Measurements from ENCODE around the gene TENM3. TPM values are rescaled to one million over a fixed set of nuclear protein-coding genes. Genes with fewer than 3 reads are reported as not detected.

The TENM3 gene
- total RNA-seq, 4 donors from 2014 or later = 19.7 to 47.2 (median 33.0) TPM

GRCh38 chr4:182704077-182704476 lies 460.9 kb downstream of the TENM3 start:
- DNase-seq (ENCODE audit: low spot score) (no peak), ATAC-seq (ENCODE audit: low FRiP score) (no peak)
- no peak for TF ChIP-seq CTCF (IDR thresholded peaks at IDR 0.05)

- no peak for TF ChIP-seq CTCF (IDR thresholded peaks at IDR 0.05)
- ATAC-seq (ENCODE audit: low FRiP score) = no peak
- no peak for DNase-seq (ENCODE audit: low spot score)
Measured at GRCh38 chr4:182704948-182705347, 461.7 kb downstream of the TENM3 start.

- DNase-seq (ENCODE audit: low spot score) (no peak), ATAC-seq (ENCODE audit: low FRiP score) (no peak)
- TF ChIP-seq CTCF (IDR thresholded peaks at IDR 0.05) = no peak
Measured at GRCh38 chr4:182705389-182705788, 462.2 kb downstream of the TENM3 start.

- no peak for ATAC-seq (ENCODE audit: low FRiP score)
- no peak for DNase-seq (ENCODE audit: low spot score)
- TF ChIP-seq CTCF (IDR thresholded peaks at IDR 0.05) = no peak
Measured at GRCh38 chr4:182711211-182711610, 468.0 kb downstream of the TENM3 start.

GRCh38 chr4:182715548-182715947 lies 472.3 kb downstream of the TENM3 start:
- DNase-seq (ENCODE audit: low spot score) = no peak
- ATAC-seq (ENCODE audit: low FRiP score) = no peak
- no peak for TF ChIP-seq CTCF (IDR thresholded peaks at IDR 0.05)

GRCh38 chr4:182716192-182716591 lies 473.0 kb downstream of the TENM3 start:
- no peak for TF ChIP-seq CTCF (IDR thresholded peaks at IDR 0.05)
- DNase-seq (ENCODE audit: low spot score) (no peak), ATAC-seq (ENCODE audit: low FRiP score) (no peak)

- TF ChIP-seq CTCF (IDR thresholded peaks at IDR 0.05) = no peak
- DNase-seq (ENCODE audit: low spot score) (no peak), ATAC-seq (ENCODE audit: low FRiP score) (no peak)
Measured at GRCh38 chr4:182717788-182718583, 474.8 kb downstream of the TENM3 start.

All from omental fat pad (tissue), 4 donors.